ENCODE data around the gene GPR32.
A peak's percentile ranks its signal among the peaks of the same experiment; 100 is the strongest.
"Not testable (repeated sequence)": the region's sequence is repeated elsewhere in the genome, so short reads cannot be mapped to it uniquely, and the experiment has no call there.

GPR32 gene

GRCh38 chr19:50770164-50770563 is at the start of gene GPR32:
TSS of gene GPR32 (plus strand) at chr19:50770464. CDS start at chr19:50770601, 137 bp downstream.
- not testable (repeated sequence) for DNase-seq (ENCODE audit: low spot score)

GRCh38 chr19:50720921-50721381 is 49.3 kb upstream of the GPR32 start:
- peak; percentile 66 for DNase-seq (ENCODE audit: low spot score)

GRCh38 chr19:50721441-50722137 is 48.7 kb upstream of the GPR32 start:
- peak; percentile 61 for DNase-seq (ENCODE audit: low spot score)

GRCh38 chr19:50722201-50723013 is 47.9 kb upstream of the GPR32 start:
- DNase-seq (ENCODE audit: low spot score), result peak; percentile 46

GRCh38 chr19:50723069-50723468 is 47.2 kb upstream of the GPR32 start, which contains the start of gene CLEC11A:
TSS of gene CLEC11A (plus strand) at chr19:50723364. CDS start at chr19:50723526, 162 bp downstream.
- peak; percentile 70 for DNase-seq (ENCODE audit: low spot score)

- no peak for DNase-seq (ENCODE audit: low spot score)
These were observed 46.3 kb upstream of the GPR32 start for GRCh38 chr19:50723735-50724521.

GRCh38 chr19:50724522-50725217 is 45.6 kb upstream of the GPR32 start:
- DNase-seq (ENCODE audit: low spot score), result peak; percentile 100

GRCh38 chr19:50725218-50725910 is 44.9 kb upstream of the GPR32 start:
- no peak for DNase-seq (ENCODE audit: low spot score)

- DNase-seq (ENCODE audit: low spot score), result no peak
These were observed 44.4 kb upstream of the GPR32 start for GRCh38 chr19:50725911-50726230.

- peak; percentile 95 for DNase-seq (ENCODE audit: low spot score)
These were observed 42.1 kb upstream of the GPR32 start for GRCh38 chr19:50728084-50728737.

GRCh38 chr19:50729894-50730293 is 40.4 kb upstream of the GPR32 start:
- DNase-seq (ENCODE audit: low spot score), result no peak

GRCh38 chr19:50735869-50736268 is 34.4 kb upstream of the GPR32 start:
- DNase-seq (ENCODE audit: low spot score), result no peak

GRCh38 chr19:50736338-50736737 is 33.9 kb upstream of the GPR32 start:
- DNase-seq (ENCODE audit: low spot score), result no peak

- no peak for DNase-seq (ENCODE audit: low spot score)
These were observed 30.9 kb upstream of the GPR32 start for GRCh38 chr19:50739132-50739913.

GRCh38 chr19:50739914-50740426 is 30.3 kb upstream of the GPR32 start:
- no peak for DNase-seq (ENCODE audit: low spot score)

- DNase-seq (ENCODE audit: low spot score), result no peak
These were observed 28.9 kb upstream of the GPR32 start for GRCh38 chr19:50741179-50741933.

GRCh38 chr19:50743537-50743936 is 26.7 kb upstream of the GPR32 start:
- no peak for DNase-seq (ENCODE audit: low spot score)

GRCh38 chr19:50745221-50745620 is 25.0 kb upstream of the GPR32 start:
- DNase-seq (ENCODE audit: low spot score), result no peak

- not testable (repeated sequence) for DNase-seq (ENCODE audit: low spot score)
These were observed 23.1 kb upstream of the GPR32 start for GRCh38 chr19:50747141-50747540.
